HG02571 (cell line): Measurements from ENCODE around the gene TNRC18.
"Not testable (repeated sequence)": the region's sequence is repeated elsewhere in the genome, so short reads cannot be mapped to it uniquely, and the experiment has no call there.

Experiments used
- ATAC-seq: cut with Tn5 transposase; IDR thresholded peaks from one replicate; pipeline ENCODE4 v1.9.1; 2021; ENCODE audit warnings: mild to moderate bottlenecking, moderate library complexity; ENCODE audit not compliant: unreplicated experiment

TNRC18 gene

DNA sequence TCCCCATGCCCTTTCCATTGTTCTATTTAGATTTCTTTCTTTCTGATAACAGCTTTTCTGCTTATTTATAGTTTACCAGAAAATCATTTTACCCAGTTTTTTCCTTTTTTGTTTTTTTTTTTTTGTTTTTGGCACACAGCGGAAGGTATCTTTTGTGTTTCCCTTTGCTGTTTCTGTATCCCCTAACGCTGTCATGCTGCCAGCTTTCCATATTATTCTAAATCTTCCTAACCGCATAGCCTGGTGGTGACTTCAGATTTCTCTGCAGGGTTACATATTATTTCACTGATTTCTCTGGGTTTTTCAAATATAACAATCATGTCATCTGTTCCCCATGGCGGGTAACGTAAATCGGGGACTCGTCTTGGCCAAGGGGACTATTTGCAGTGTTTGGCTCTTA is 144.9 kb downstream of the TNRC18 start:
- no peak for ATAC-seq

DNA sequence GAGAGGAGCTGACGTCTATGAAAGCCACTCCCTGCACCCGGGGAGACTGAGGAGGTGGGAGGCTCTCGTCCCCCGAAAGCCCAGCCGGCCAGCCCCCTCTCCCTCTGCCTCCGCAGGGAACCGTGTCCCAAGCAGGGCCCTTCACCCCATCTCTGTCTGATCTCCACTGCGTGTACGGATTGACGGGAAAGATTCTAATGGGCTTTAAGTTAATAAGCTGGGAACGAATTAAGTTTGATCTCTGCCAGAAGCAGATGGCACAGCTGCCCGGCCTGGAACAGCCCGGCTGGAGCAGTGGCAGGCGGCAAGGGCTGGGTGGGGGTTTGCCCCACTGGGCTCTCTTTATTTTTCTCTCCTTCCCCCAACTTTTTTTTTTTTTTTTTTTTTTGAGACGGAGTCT is 147.0 kb downstream of the TNRC18 start:
- no peak for ATAC-seq

DNA sequence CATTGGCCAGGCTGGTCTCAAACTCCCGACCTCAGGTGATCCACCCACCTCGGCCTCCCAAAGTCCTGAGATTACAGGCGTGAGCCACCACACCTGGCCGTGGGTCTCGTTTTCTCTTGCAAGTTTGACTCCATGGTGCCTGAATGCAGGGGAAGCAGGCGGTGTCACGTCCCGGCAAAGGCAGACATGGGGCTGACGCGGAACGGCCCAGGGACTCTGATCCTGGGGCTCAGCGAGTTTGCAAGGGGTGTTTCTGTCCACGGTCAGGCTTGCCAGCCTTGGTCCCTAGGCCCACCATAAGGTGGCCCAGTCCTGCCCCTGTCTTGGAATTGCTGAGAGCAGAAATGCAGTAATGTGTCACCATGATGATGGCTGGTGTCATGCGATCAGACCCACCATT is 147.5 kb downstream of the TNRC18 start:
- not testable (repeated sequence) for ATAC-seq

DNA sequence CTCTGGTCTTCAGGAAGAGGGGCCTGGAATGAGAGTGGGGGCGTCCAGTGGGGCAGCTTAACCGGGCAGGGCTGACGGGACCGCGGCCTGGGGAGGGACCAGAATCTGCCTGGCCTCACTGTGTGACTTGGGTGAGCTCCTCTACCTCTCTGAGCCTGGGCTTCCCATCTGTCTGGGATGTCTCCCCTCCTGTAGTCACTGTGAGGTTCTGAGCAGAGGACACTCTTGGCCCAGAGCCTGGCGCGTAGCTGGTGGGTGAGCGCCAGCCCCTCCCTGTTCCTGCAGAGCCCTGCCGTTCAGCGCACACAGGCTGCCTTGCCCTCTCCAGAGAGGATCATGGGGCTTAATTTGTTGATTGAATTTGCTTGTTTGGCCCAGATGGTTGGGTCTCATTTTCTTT is 148.1 kb downstream of the TNRC18 start:
- ATAC-seq: not testable (repeated sequence)

DNA sequence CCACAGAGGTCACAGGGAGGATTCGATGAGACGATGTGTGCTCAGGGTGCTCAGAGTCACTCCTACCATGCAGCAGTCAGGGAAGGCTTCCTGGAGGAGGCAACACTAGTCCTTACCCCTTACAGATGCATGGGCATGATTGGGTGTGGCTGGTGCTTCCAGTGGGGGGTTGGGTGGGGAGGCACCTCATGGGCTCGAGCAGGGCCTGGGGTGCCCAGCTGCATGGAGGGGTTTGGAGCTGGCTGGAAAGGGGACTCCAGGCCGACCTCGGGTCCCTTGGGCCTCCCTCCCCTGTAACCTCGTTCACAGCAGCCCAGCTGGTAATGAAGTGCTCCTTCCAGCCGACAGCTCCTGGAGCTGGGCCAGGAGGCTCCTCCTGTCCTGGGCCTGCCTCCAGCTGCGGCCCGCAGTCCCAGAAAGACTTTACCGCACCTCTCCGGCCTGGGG is 148.6 kb downstream of the TNRC18 start:
- ATAC-seq: not testable (repeated sequence)

DNA sequence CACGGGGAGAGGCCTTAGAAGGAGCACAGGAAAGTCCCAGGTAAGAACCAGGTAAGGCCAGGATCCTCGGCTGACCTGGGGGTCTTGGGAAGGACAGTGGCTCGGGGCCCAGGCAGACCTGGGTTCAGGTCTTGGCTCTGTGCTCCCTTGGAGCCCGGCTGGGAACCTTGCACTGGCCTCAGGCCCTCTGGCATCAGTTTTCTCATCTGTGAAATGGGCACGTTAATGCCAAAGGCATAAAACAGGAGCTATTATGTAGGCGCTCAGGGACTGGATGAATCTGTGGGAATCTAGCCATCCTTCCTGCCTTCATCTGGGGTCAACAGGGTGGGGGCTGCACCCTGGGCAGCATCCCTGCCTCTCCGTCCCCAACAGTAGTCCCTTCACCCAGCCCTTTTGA is 149.2 kb downstream of the TNRC18 start:
- ATAC-seq: no peak

DNA sequence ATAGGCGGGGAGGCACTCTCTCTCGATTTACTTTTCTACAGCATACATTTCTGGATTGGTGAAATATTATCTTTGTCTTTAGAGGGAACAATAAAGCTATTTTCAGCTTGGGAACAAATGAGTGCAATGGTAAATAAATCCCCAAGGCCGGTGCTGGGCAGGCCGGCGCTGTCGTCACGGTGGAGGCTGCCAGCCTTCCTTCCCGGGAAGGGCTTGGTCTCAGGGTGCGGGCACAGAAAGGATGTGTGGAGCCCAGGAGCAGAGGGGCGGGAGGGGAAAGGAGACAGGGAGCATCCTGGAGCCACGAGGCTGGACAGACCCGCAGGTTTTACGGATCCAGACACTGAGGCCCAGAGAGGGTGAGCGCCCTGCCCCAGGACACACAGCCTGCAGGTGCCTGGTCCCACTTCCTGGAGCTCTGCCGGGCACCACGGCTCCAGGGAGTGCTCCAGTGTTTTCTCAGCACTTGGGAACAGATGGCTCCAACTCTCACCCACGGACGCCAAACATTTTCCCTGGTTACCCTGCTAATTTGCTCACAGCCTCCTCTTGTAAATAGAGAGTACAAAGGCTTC is 149.7 kb downstream of the TNRC18 start:
- not testable (repeated sequence) for ATAC-seq

DNA sequence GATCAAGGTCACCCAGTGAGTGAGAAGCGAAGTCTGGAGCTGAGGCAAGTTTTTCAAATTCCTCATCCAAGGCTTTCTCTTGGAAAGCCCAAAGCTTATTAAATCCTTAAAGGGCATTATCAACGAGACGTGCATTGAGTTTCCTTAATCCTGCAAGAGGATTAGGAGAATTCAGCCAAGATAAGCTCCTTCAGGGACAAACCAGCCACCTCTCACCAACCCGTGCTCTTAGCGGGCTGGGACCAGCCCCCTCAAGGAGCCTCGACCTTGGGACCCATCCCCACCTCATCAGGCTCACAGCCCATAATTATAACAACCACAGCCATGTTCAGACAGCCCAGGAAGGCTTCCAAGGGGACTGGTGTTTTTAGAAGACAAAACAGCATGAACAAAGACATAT is 152.8 kb downstream of the TNRC18 start:
- ATAC-seq: no peak

DNA sequence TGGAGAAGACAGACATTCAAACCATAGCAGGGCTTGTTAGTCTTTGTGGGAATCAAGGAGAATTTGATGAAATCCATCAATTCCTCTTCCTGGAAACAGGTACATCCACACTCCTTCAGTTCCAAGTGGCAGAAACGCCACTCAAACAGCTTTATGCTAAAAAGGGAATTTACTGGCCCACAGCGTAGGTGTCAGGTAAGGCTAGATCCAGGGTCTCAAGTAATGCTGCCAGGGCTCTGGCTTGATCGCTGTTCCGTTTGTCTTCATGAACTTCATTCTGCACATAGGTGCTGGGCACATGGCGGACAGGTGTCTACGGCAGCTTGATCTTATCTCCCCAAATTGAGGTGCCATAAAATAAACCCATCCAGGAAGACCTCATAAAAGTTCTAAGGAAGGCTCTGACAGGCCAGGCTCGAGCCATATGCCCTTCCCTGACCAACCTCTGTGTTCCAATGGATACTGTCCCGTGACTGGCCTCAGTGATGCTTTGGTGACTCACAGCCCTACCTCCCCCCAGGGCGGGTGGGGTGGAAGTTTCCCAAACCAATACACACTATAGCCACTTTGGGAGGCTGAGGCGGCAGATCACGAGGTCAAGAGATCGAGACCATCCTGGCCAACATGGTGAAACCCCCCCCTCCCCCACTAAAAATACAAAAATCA is 153.5 kb downstream of the TNRC18 start:
- not testable (repeated sequence) for ATAC-seq

DNA sequence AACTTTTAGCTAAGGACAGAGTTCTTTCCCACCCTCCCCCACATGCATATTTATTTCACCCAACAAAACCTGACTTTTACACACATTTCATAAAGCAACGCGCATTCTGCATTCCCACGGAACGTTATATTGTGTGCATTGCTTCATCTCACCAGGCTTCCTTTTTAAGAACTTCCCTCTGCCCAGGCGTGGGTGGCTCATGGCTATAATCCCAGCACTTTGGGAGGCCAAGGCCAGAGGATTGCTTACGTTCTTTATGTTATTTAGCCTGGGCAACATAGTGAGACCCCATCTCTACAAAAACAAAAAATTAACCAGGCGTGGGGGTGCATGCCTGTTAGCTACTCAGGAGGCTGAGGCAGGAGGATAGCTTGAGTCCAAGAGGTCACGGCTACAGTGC is 155.8 kb downstream of the TNRC18 start:
- not testable (repeated sequence) for ATAC-seq

DNA sequence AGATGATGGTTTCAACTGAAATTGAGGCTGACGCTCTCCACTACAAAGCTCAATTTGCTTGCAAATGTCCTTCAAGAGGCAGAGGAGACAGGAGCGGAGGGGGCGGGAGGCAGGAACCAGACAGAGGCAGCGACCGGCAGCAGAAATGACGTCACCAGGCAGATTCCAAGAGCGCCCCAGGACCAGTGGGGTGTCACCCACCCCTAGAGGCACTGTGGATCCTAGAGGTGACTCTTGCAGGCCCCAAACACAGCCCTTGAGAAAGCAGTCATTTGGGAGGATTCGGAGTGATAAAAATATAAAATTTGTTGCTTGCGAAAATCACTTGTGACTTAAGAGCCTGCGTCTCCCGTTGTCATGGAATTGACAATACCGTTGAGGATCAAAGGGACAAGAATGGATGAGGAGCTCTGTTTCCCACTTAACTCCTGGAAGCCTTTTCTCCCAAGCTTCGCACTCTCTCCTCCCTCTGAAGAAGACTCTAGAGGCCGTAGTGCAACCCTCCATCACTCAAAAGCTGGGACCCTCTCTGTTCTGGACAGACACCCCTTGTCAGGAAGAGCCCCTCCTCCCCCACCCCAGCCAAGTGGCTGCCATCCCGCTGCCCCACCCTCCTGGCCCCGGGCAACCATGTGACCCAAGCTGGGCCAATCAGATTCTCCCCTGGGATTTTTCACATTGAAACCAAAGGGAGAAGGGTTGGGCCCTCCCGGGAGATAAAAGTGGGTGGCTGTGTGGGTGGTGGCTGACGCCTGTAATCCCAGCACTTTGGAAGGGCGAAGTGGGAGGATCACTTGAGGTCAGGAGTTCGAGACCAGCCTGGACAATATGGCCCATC is 157.2 kb downstream of the TNRC18 start:
- no peak for ATAC-seq

DNA sequence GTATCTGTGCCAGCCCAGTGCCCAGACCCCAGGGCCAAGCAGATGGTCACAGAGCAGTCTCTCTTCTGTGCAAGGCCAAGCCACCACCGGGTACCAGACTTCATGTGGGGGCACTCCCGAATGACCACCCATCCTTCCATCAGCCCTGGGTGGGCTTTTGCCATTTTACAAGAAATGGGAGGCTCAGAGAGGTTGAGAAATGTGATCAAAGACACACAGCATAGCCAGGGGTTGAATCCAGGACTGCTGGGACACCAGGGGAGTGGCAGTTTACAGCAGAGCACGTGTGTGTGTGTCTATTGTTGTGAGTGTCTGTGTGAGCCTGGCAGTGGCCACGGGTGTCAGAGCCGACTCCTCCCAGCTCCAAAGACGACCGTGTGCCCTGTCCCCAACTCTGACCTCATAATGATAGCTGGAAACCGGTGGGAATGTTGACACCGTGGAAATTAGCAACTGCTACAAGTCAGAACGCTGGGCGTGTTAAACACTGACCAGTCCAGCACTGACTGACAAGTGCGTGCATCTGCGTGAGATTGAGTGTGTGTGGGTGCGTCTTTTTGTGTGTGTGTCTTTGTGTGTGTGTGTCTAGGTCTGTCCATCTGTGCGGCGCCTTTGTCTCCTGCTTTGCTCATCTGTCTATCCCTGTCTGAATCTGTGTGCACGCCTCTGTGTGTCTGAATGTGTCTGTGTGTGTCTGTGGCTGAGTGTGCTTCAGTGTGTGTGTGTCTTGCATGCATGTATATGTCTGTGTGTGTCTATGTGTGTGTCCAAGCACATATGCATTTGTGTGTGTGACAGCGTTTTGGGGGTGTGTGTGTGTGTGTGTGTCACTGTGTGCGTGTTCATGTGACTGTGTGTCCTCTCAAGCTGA is 158.1 kb downstream of the TNRC18 start:
- ATAC-seq: no peak

DNA sequence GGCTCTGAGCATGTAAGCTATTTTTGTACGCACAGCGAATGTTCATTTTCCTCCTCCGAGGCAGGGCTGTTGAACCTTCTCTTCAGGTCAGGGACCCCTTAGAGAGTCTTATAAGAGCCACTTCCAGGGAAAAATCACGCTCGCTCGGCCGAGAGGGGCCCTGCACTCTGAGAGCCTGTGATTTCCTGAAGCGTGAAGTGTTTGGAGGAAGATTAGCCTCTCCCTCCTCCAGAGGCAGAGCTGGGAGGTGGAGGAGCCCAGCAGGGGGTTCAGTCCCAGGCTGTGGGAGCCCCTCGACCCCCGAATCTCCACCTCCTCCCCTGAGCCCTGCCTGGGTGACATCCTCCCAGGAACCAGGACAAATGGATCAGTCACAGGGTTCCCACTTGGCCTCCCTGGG is 160.6 kb downstream of the TNRC18 start:
- not testable (repeated sequence) for ATAC-seq

DNA sequence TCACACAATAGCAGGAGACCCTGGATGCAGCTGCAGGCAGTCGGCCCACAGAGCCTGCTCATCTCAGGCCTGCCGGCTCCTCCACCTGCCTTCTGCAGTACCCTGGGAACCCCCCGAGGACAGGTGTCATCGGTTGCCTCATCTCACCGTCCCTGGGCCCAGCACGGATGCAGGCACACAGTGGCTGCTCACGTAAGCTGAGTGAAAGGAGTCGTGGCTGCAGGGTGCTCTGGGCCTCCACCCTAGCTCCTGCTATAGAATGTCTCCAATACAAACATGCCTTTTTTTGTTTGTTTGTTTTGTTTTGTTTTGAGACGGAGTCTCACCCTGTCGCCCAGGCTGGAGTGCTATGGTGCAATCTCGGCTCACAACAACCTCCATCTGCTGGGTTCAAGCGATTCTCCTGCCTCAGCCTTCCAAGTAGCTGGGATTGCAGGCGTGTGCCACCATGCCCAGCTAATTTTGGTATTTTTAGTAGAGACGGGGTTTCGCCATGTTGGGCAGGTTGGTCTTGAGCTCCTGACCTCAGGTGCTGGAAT is 163.0 kb downstream of the TNRC18 start:
- ATAC-seq: not testable (repeated sequence)
